Choroid plexus epithelial cell (primary cell): ENCODE data around the gene GRK4.

Source experiments
- DNase-seq: peaks from one replicate; pipeline ENCODE4 v3.0.0-alpha.2; 2010; ENCODE audit warnings: low read depth
- H3K4me3 ChIP-seq: 2 replicates; pipeline ENCODE4 v1.5.1; 2011; ENCODE audit warnings: low read depth, mild to moderate bottlenecking, control low read depth, low read length, moderate library complexity
- TF ChIP-seq, protein P1 (sequence below): conservative IDR thresholded peaks from 2 replicates; pipeline ENCODE4 v1.5.1; 2011; ENCODE audit warnings: low read depth, mild to moderate bottlenecking, control low read depth, inconsistent platforms, low read length, moderate library complexity

GRK4 gene

GRCh38 chr4:3077796-3078195 is 114.4 kb downstream of the GRK4 start:
- TF ChIP-seq, protein P1, sequence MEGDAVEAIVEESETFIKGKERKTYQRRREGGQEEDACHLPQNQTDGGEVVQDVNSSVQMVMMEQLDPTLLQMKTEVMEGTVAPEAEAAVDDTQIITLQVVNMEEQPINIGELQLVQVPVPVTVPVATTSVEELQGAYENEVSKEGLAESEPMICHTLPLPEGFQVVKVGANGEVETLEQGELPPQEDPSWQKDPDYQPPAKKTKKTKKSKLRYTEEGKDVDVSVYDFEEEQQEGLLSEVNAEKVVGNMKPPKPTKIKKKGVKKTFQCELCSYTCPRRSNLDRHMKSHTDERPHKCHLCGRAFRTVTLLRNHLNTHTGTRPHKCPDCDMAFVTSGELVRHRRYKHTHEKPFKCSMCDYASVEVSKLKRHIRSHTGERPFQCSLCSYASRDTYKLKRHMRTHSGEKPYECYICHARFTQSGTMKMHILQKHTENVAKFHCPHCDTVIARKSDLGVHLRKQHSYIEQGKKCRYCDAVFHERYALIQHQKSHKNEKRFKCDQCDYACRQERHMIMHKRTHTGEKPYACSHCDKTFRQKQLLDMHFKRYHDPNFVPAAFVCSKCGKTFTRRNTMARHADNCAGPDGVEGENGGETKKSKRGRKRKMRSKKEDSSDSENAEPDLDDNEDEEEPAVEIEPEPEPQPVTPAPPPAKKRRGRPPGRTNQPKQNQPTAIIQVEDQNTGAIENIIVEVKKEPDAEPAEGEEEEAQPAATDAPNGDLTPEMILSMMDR, result no peak
- no peak overlapping the region for H3K4me3 ChIP-seq
- DNase-seq, result no peak

DNA sequence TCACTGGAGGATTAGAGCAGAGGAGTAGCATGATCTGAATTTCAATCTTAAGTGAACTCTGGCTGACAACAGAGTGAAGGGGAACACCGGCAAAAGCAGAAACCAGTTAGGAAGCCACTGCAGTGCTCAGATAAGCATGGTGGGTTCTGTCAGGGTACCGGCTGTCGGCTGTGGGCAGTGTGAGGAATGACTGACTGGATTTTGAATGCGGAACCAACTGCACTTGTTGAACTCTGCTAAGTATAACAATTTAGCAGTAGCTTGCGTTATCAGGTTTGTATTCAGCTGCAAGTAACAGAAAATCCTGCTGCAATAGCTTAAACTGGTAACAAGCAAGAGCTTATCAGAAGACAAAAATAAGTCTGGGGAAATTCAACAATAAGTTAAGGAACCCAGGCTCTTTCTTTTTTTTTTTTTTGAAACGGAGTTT is 116.3 kb downstream of the GRK4 start:
- DNase-seq, result no peak
- TF ChIP-seq, protein P1, result no peak

DNA sequence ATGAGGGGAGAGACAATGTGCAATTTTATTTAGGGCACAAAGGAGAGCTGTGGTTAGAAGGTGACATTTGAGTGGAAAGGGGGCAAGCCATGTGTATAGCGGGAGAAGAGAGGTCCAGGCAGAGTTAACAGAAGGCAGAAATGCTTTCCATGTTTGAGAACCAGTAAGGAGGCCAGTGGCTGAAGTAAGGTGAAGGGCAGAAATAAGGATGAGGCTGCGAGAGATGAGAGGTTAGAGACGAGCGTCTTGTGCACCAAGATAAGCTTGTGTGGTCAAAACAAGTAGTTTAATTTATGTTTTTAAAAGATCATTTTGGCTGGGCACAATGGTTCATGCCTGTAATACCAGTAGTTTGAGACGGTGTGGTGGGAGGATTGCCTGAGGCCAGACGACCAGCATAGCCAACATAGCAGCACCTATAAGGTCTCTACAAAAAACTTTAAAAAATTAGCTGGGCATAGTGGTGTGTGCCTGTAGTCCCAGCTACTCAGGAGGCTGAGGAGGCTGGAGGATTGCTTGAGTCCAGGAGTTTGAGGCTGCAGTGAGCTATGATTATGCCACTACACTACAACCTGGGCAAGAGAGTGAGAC is 119.6 kb downstream of the GRK4 start:
- TF ChIP-seq, protein P1, result no peak
- no peak overlapping the region for H3K4me3 ChIP-seq
- DNase-seq, result no peak

More for the DNA sequence above, 116.3 kb downstream of the GRK4 start:
- H3K4me3 ChIP-seq, result no peak overlapping the region

DNA sequence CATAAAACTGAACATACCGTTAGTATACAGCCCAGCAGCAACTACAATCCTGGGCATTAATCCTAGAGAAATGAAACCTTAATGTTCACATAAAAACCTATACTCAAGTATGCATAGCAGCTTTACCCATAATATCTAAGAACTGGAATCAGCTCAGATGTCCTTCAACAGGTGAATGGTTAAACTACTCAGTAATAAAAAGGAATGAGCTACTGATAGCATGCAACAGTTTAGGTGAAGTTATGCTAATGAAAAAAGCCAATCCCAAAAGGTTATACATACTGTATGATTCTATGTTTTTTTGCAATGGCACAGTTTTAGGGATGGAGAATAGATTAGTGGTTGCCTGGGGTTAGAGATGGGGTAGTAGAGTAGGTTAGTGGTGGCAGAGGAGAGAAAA is 120.4 kb downstream of the GRK4 start:
- no peak overlapping the region for H3K4me3 ChIP-seq
- no peak for DNase-seq
- TF ChIP-seq, protein P1, result no peak

DNA sequence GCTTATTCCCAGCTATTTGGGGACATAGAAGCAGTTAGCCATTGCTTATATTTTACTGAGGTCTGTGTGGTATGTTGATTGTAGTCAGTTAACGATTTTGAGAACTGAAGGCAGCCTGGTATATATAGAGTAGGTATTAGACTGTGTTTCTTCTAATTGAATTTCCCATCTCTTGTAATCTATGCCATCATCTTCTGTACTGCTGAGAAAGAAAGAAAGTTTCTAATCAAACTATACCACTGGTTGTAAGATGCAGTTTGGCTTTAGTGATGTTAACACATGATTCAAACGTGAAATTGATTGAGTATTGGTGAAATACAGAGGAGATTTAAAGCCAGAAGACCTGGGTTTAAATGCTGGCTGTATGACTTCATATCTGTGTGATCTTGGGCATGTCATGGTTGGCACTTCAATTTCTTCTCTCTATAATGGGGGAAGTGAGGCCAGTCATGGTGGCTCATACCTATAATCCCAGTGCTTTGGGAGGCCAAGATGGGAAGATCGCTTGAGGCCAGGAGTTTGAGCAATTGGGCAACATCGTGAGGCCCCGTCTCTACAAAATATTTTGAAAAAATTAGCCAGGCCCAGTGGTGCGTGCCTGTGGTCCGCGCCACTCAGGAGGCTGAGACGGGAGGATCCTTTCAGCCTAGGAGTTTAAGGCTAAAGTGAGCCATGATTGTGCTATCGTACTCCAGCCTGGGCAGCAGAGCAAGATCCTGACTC is 122.7 kb downstream of the GRK4 start:
- no peak overlapping the region for H3K4me3 ChIP-seq

GRCh38 chr4:3087115-3087797 is 123.9 kb downstream of the GRK4 start:
- DNase-seq, result no peak
- TF ChIP-seq, protein P1, result no peak
- no peak overlapping the region for H3K4me3 ChIP-seq

More for the DNA sequence above, 122.7 kb downstream of the GRK4 start:
- TF ChIP-seq, protein P1, result no peak
- no peak for DNase-seq
